ENCODE results near the gene MYO19.
"Not testable (repeated sequence)": the region's sequence is repeated elsewhere in the genome, so short reads cannot be mapped to it uniquely, and the experiment has no call there.

MYO19 gene

GRCh38 chr17:36527621-36528250 lies 6.9 kb downstream of the MYO19 start:
- H3K9ac ChIP-seq (ENCODE audit: low read depth, low read length), result no peak overlapping the region
- no peaks in the 10 kb centered on the region for H3K9me3 ChIP-seq (replicated peaks; ENCODE audit: low read length)
- peaks cover 56% of the 10 kb centered on the region for H3K36me3 ChIP-seq (ENCODE audit: insufficient read depth, low read length)
- no peak overlapping the region for H3K4me3 ChIP-seq (ENCODE audit: low read length)
- H3K27me3 ChIP-seq (ENCODE audit: control insufficient read depth, insufficient read depth, low read length), result no peaks in the 10 kb centered on the region
- H3K4me1 ChIP-seq (ENCODE audit: control insufficient read depth, insufficient read depth, low read length), result peaks cover 15% of the 10 kb centered on the region
- no peak overlapping the region for H3K4me2 ChIP-seq (ENCODE audit: low read length)

GRCh38 chr17:36525888-36526287 lies 8.8 kb downstream of the MYO19 start:
- H3K9me3 ChIP-seq (replicated peaks; ENCODE audit: low read length), result no peaks in the 10 kb centered on the region
- H3K9ac ChIP-seq (ENCODE audit: low read depth, low read length), result no peak overlapping the region
- H3K36me3 ChIP-seq (ENCODE audit: insufficient read depth, low read length), result peaks cover 46% of the 10 kb centered on the region
- H3K4me3 ChIP-seq (ENCODE audit: low read length), result no peak overlapping the region
- H3K27me3 ChIP-seq (ENCODE audit: control insufficient read depth, insufficient read depth, low read length), result no peaks in the 10 kb centered on the region
- H3K4me1 ChIP-seq (ENCODE audit: control insufficient read depth, insufficient read depth, low read length), result peaks cover 15% of the 10 kb centered on the region
- no peak overlapping the region for H3K4me2 ChIP-seq (ENCODE audit: low read length)

- Histone ChIP-seq H3K27me3 (ENCODE audit: control insufficient read depth, insufficient read depth, low read length) (no peaks in the 10 kb centered on the region), H3K9me3 (replicated peaks; ENCODE audit: low read length) (no peaks in the 10 kb centered on the region), H3K9ac (ENCODE audit: low read depth, low read length) (no peak overlapping the region), H3K36me3 (ENCODE audit: insufficient read depth, low read length) (peaks cover 53% of the 10 kb centered on the region), H3K4me1 (ENCODE audit: control insufficient read depth, insufficient read depth, low read length) (peaks cover 15% of the 10 kb centered on the region), H3K4me2 (ENCODE audit: low read length) (no peak overlapping the region), H3K4me3 (ENCODE audit: low read length) (no peak overlapping the region)
Measured at GRCh38 chr17:36525113-36525512, 9.6 kb downstream of the MYO19 start.

- Histone ChIP-seq H3K4me1 (ENCODE audit: control insufficient read depth, insufficient read depth, low read length) (peaks cover 14% of the 10 kb centered on the region), H3K4me3 (ENCODE audit: low read length) (no peak overlapping the region), H3K36me3 (ENCODE audit: insufficient read depth, low read length) (peaks cover 58% of the 10 kb centered on the region), H3K9me3 (replicated peaks; ENCODE audit: low read length) (no peaks in the 10 kb centered on the region), H3K4me2 (ENCODE audit: low read length) (no peak overlapping the region), H3K27me3 (ENCODE audit: control insufficient read depth, insufficient read depth, low read length) (no peaks in the 10 kb centered on the region), H3K9ac (ENCODE audit: low read depth, low read length) (no peak overlapping the region)
Measured at GRCh38 chr17:36524428-36524876, 10.2 kb downstream of the MYO19 start.

GRCh38 chr17:36523113-36523512 lies 11.6 kb downstream of the MYO19 start:
- Histone ChIP-seq H3K36me3 (ENCODE audit: insufficient read depth, low read length) (peaks cover 59% of the 10 kb centered on the region), H3K9ac (ENCODE audit: low read depth, low read length) (no peak overlapping the region), H3K4me3 (ENCODE audit: low read length) (no peak overlapping the region), H3K9me3 (replicated peaks; ENCODE audit: low read length) (no peaks in the 10 kb centered on the region), H3K4me1 (ENCODE audit: control insufficient read depth, insufficient read depth, low read length) (peaks cover 3% of the 10 kb centered on the region), H3K4me2 (ENCODE audit: low read length) (no peak overlapping the region), H3K27me3 (ENCODE audit: control insufficient read depth, insufficient read depth, low read length) (no peaks in the 10 kb centered on the region)

GRCh38 chr17:36515837-36516236 lies 18.8 kb downstream of the MYO19 start:
- Histone ChIP-seq H3K9ac (ENCODE audit: low read depth, low read length) (no peak overlapping the region), H3K4me3 (ENCODE audit: low read length) (no peak overlapping the region), H3K4me1 (ENCODE audit: control insufficient read depth, insufficient read depth, low read length) (no peaks in the 10 kb centered on the region), H3K27me3 (ENCODE audit: control insufficient read depth, insufficient read depth, low read length) (no peaks in the 10 kb centered on the region), H3K9me3 (replicated peaks; ENCODE audit: low read length) (no peaks in the 10 kb centered on the region), H3K36me3 (ENCODE audit: insufficient read depth, low read length) (peaks cover 63% of the 10 kb centered on the region), H3K4me2 (ENCODE audit: low read length) (no peak overlapping the region)

GRCh38 chr17:36514856-36515255 lies 19.8 kb downstream of the MYO19 start:
- H3K36me3 ChIP-seq (ENCODE audit: insufficient read depth, low read length), result peaks cover 62% of the 10 kb centered on the region
- no peaks in the 10 kb centered on the region for H3K9me3 ChIP-seq (replicated peaks; ENCODE audit: low read length)
- no peak overlapping the region for H3K9ac ChIP-seq (ENCODE audit: low read depth, low read length)
- H3K4me2 ChIP-seq (ENCODE audit: low read length), result no peak overlapping the region
- no peaks in the 10 kb centered on the region for H3K4me1 ChIP-seq (ENCODE audit: control insufficient read depth, insufficient read depth, low read length)
- H3K4me3 ChIP-seq (ENCODE audit: low read length), result no peak overlapping the region
- no peaks in the 10 kb centered on the region for H3K27me3 ChIP-seq (ENCODE audit: control insufficient read depth, insufficient read depth, low read length)

- Histone ChIP-seq H3K4me2 (ENCODE audit: low read length) (no peak overlapping the region), H3K27me3 (ENCODE audit: control insufficient read depth, insufficient read depth, low read length) (no peaks in the 10 kb centered on the region), H3K36me3 (ENCODE audit: insufficient read depth, low read length) (peaks cover 63% of the 10 kb centered on the region), H3K9ac (ENCODE audit: low read depth, low read length) (no peak overlapping the region), H3K4me1 (ENCODE audit: control insufficient read depth, insufficient read depth, low read length) (no peaks in the 10 kb centered on the region), H3K4me3 (ENCODE audit: low read length) (no peak overlapping the region), H3K9me3 (replicated peaks; ENCODE audit: low read length) (no peaks in the 10 kb centered on the region)
Measured at GRCh38 chr17:36512641-36513040, 22.0 kb downstream of the MYO19 start.

- H3K4me1 ChIP-seq (ENCODE audit: control insufficient read depth, insufficient read depth, low read length), result no peaks in the 10 kb centered on the region
- no peak overlapping the region for H3K4me3 ChIP-seq (ENCODE audit: low read length)
- no peak overlapping the region for H3K4me2 ChIP-seq (ENCODE audit: low read length)
- H3K9ac ChIP-seq (ENCODE audit: low read depth, low read length), result no peak overlapping the region
- H3K36me3 ChIP-seq (ENCODE audit: insufficient read depth, low read length), result peaks cover 69% of the 10 kb centered on the region
- H3K27me3 ChIP-seq (ENCODE audit: control insufficient read depth, insufficient read depth, low read length), result no peaks in the 10 kb centered on the region
- no peaks in the 10 kb centered on the region for H3K9me3 ChIP-seq (replicated peaks; ENCODE audit: low read length)
Measured at GRCh38 chr17:36511216-36511615, 23.5 kb downstream of the MYO19 start.

GRCh38 chr17:36510636-36511035 lies 24.0 kb downstream of the MYO19 start:
- Histone ChIP-seq H3K36me3 (ENCODE audit: insufficient read depth, low read length) (peaks cover 69% of the 10 kb centered on the region), H3K4me1 (ENCODE audit: control insufficient read depth, insufficient read depth, low read length) (no peaks in the 10 kb centered on the region), H3K4me2 (ENCODE audit: low read length) (no peak overlapping the region), H3K27me3 (ENCODE audit: control insufficient read depth, insufficient read depth, low read length) (no peaks in the 10 kb centered on the region), H3K9ac (ENCODE audit: low read depth, low read length) (no peak overlapping the region), H3K9me3 (replicated peaks; ENCODE audit: low read length) (no peaks in the 10 kb centered on the region), H3K4me3 (ENCODE audit: low read length) (no peak overlapping the region)

- Histone ChIP-seq H3K4me2 (ENCODE audit: low read length) (no peak overlapping the region), H3K9me3 (replicated peaks; ENCODE audit: low read length) (no peaks in the 10 kb centered on the region), H3K9ac (ENCODE audit: low read depth, low read length) (no peak overlapping the region), H3K36me3 (ENCODE audit: insufficient read depth, low read length) (peaks cover 66% of the 10 kb centered on the region), H3K4me3 (ENCODE audit: low read length) (no peak overlapping the region), H3K27me3 (ENCODE audit: control insufficient read depth, insufficient read depth, low read length) (no peaks in the 10 kb centered on the region), H3K4me1 (ENCODE audit: control insufficient read depth, insufficient read depth, low read length) (no peaks in the 10 kb centered on the region)
Measured at GRCh38 chr17:36509272-36509985, 25.2 kb downstream of the MYO19 start.

- not testable (repeated sequence) for H3K9me3 ChIP-seq (replicated peaks; ENCODE audit: low read length); H3K4me3 ChIP-seq (ENCODE audit: low read length)
Measured at GRCh38 chr17:36508439-36508838, 26.2 kb downstream of the MYO19 start.

More at GRCh38 chr17:36508439-36508838, 26.2 kb downstream of the MYO19 start:
- not testable (repeated sequence) for H3K4me2 ChIP-seq (ENCODE audit: low read length); H3K9ac ChIP-seq (ENCODE audit: low read depth, low read length); H3K4me1 ChIP-seq (ENCODE audit: control insufficient read depth, insufficient read depth, low read length); H3K27me3 ChIP-seq (ENCODE audit: control insufficient read depth, insufficient read depth, low read length)
- H3K36me3 ChIP-seq (ENCODE audit: insufficient read depth, low read length), result peaks cover 68% of the 10 kb centered on the region

All from skeletal muscle satellite cell (primary cell).